ENCODE measurements around the gene MFGE8. TPM values are rescaled to one million over a fixed set of nuclear protein-coding genes. Genes with fewer than 3 reads are reported as not detected.

Gene MFGE8
- total and polyA plus RNA-seq, 2 donors: 47.4 to 356 TPM

DNA sequence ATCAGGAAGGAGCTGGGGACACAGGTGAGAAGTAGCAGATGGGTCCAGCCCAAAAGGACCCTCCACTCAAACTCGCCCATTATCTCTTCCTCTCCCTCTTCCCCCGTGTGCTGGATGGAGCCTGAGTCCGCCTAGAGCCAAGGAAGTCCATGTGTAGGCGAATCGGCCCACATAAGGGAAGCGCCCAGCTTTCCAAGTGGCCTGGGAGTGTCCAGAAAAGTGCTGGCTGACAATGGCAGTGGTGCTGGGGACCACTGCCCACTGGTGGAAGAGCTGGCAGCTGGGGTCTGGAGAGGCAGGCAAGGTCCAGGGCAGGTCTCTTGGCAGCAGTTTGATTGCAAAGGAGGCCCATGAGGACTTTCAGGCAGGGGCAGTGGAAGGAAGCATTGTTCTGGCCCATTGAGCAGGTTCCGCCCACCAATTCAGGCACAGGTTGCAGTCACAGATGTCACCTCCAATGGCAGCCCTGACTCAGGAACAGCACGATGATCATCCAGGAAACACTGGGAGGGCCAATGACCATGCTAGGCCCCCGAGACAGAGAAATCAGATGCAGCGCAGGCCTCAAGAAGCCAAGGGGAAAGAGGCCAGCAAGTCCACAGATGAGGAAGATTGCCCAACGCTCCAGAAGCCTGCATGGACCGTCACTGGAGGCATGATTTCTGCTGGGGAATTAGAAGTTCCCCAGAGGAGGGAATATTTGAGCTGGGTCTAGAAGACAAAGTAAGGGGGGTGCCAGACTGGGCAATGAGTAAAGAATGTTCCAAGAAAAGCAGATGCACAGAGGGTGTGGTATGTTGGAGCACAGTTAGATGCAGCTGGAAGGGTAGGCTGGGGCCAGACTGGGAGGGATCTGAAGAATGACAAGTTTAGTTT, 3.0 kb downstream of the MFGE8 start:
- H3K27ac ChIP-seq (ENCODE audit: low read depth): no peak overlapping the region
- no peak overlapping the region for H3K4me3 ChIP-seq (ENCODE audit: low read depth, low read length)
- H3K4me1 ChIP-seq (ENCODE audit: insufficient read depth): no peaks in the 10 kb centered on the region
- 80% methylated on average over 12 of the region's 12 CpGs for WGBS
- no peaks in the 10 kb centered on the region for H3K36me3 ChIP-seq (ENCODE audit: insufficient read depth)
- DNase-seq (ENCODE audit: extremely low spot score): no peak

- H3K4me3 ChIP-seq (ENCODE audit: low read depth, low read length): no peak overlapping the region
- H3K36me3 ChIP-seq (ENCODE audit: insufficient read depth): no peaks in the 10 kb centered on the region
- no peaks in the 10 kb centered on the region for H3K4me1 ChIP-seq (ENCODE audit: insufficient read depth)
- no peak overlapping the region for H3K27ac ChIP-seq (ENCODE audit: low read depth)
- WGBS: 90% methylated on average over 16 of the region's 16 CpGs
- DNase-seq (ENCODE audit: extremely low spot score): no peak
These were observed 4.2 kb downstream of the MFGE8 start for GRCh38 chr15:88908697-88909621.

GRCh38 chr15:88908123-88908522, 5.1 kb downstream of the MFGE8 start:
- Histone ChIP-seq H3K36me3 (ENCODE audit: insufficient read depth) (no peaks in the 10 kb centered on the region), H3K4me3 (ENCODE audit: low read depth, low read length) (no peak overlapping the region), H3K27ac (ENCODE audit: low read depth) (no peak overlapping the region), H3K4me1 (ENCODE audit: insufficient read depth) (no peaks in the 10 kb centered on the region)
- 92% methylated on average over 12 of the region's 12 CpGs for WGBS
- DNase-seq (ENCODE audit: extremely low spot score): no peak

- H3K27ac ChIP-seq (ENCODE audit: low read depth): no peak overlapping the region
These were observed 6.1 kb downstream of the MFGE8 start for GRCh38 chr15:88907111-88907510.

DNA sequence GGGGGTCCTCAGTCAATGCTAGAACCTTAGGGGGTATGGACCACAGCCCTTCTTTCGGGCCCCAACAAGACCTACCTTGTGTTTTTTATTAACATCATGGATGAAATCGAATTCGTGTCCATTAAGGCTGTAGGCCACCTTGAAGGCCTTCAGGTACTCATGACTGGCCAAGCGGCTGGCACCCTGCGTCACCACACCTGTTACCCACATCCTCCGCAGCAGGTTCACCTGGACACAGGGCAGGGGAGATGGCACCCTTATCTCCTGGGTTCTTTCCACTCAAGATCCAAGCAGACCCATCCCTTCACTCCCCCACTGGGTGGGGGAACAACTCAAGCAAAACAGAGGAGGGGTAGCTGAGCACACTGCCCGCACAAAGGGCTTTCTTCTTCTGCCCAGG, 6.6 kb downstream of the MFGE8 start:
- no peaks in the 10 kb centered on the region for H3K36me3 ChIP-seq (ENCODE audit: insufficient read depth)
- no peak for DNase-seq (ENCODE audit: extremely low spot score)
- H3K4me3 ChIP-seq (ENCODE audit: low read depth, low read length): no peak overlapping the region

More at GRCh38 chr15:88907111-88907510, 6.1 kb downstream of the MFGE8 start:
- Histone ChIP-seq H3K4me1 (ENCODE audit: insufficient read depth) (no peaks in the 10 kb centered on the region), H3K36me3 (ENCODE audit: insufficient read depth) (no peaks in the 10 kb centered on the region), H3K4me3 (ENCODE audit: low read depth, low read length) (no peak overlapping the region)
- WGBS: 87% methylated on average over 14 of the region's 14 CpGs
- no peak for DNase-seq (ENCODE audit: extremely low spot score)

GRCh38 chr15:88906130-88906529, 7.0 kb downstream of the MFGE8 start:
- Histone ChIP-seq H3K4me3 (ENCODE audit: low read depth, low read length) (no peak overlapping the region), H3K4me1 (ENCODE audit: insufficient read depth) (no peaks in the 10 kb centered on the region), H3K36me3 (ENCODE audit: insufficient read depth) (no peaks in the 10 kb centered on the region), H3K27ac (ENCODE audit: low read depth) (no peak overlapping the region)
- WGBS: 98% methylated on average over 1 of the region's 1 CpG
- no peak for DNase-seq (ENCODE audit: extremely low spot score)

More for the DNA sequence above, 6.6 kb downstream of the MFGE8 start:
- H3K4me1 ChIP-seq (ENCODE audit: insufficient read depth): no peaks in the 10 kb centered on the region
- 98% methylated on average over 7 of the region's 7 CpGs for WGBS
- no peak overlapping the region for H3K27ac ChIP-seq (ENCODE audit: low read depth)

- no peaks in the 10 kb centered on the region for H3K4me1 ChIP-seq (ENCODE audit: insufficient read depth)
- H3K36me3 ChIP-seq (ENCODE audit: insufficient read depth): no peaks in the 10 kb centered on the region
- WGBS: 90% methylated on average over 11 of the region's 11 CpGs
- H3K27ac ChIP-seq (ENCODE audit: low read depth): no peak overlapping the region
- no peak for DNase-seq (ENCODE audit: extremely low spot score)
- H3K4me3 ChIP-seq (ENCODE audit: low read depth, low read length): no peak overlapping the region
These were observed 7.6 kb downstream of the MFGE8 start for GRCh38 chr15:88905576-88905975.

DNA sequence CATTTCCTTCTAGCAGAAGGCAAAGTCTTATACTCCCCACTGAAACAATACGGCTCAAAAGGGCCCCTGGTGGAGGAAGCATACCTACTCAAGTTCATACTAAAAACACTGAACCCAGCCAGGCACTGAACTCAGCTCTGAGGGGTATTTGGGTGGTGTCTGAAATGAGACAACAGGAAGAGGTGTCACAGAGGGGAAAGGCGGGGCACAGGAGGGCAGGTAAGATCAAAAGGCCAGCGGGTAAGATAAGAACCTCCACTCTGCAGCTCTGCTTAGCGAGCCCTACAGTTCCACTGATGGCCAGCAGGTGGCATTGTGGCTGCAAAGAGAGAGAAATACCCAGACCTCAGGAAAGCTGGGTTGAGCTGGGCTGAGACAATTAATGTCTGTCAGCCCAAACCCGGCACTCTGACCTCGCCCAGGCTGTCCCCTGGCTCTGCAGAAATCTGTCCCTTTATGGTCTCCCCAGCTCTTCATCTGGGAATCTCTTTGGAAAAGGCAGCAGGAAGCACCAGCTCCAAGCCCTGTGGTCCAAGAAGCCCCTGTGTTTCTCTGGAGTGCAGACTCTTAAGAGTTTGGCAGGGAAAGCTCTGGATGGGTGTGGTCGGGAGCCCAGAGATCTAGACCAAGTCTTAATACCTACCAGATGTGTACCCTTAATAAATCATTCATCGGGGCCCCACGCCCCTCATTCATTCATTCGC, 8.4 kb downstream of the MFGE8 start:
- Histone ChIP-seq H3K4me3 (ENCODE audit: low read depth, low read length) (no peak overlapping the region), H3K36me3 (ENCODE audit: insufficient read depth) (no peaks in the 10 kb centered on the region), H3K27ac (ENCODE audit: low read depth) (no peak overlapping the region), H3K4me1 (ENCODE audit: insufficient read depth) (no peaks in the 10 kb centered on the region)
- WGBS: 22% methylated on average over 10 of the region's 10 CpGs
- DNase-seq (ENCODE audit: extremely low spot score): no peak

DNA sequence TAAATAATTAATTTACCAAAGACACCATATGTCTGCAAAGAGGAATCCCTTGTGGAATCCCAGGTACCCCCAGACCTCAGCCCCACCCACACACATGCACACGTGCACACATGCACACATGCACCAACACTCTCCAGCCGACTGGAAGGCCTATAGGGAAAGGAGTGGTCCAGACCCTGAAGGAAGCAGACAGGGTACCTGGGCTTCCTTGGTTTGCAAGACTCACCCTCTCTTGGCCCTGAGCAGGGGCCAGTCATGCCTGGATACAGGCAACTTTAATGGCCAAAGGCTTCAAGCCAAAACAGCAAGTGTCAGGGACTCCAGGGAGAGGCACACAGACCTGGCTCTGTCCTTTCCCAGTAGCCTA, 8.9 kb downstream of the MFGE8 start:
- no peaks in the 10 kb centered on the region for H3K4me1 ChIP-seq (ENCODE audit: insufficient read depth)
- H3K36me3 ChIP-seq (ENCODE audit: insufficient read depth): no peaks in the 10 kb centered on the region
- H3K27ac ChIP-seq (ENCODE audit: low read depth): no peak overlapping the region
- WGBS: 89% methylated on average over 2 of the region's 2 CpGs
- no peak overlapping the region for H3K4me3 ChIP-seq (ENCODE audit: low read depth, low read length)
- DNase-seq (ENCODE audit: extremely low spot score): no peak

GRCh38 chr15:88902846-88903245, 10.3 kb downstream of the MFGE8 start:
- WGBS: 71% methylated on average over 2 of the region's 2 CpGs
- DNase-seq (ENCODE audit: extremely low spot score): no peak
- Histone ChIP-seq H3K27ac (ENCODE audit: low read depth) (no peak overlapping the region), H3K4me3 (ENCODE audit: low read depth, low read length) (no peak overlapping the region), H3K4me1 (ENCODE audit: insufficient read depth) (no peaks in the 10 kb centered on the region), H3K36me3 (ENCODE audit: insufficient read depth) (no peaks in the 10 kb centered on the region)

GRCh38 chr15:88902221-88902835, 10.9 kb downstream of the MFGE8 start:
- H3K36me3 ChIP-seq (ENCODE audit: insufficient read depth): no peaks in the 10 kb centered on the region

GRCh38 chr15:88901508-88902220, 11.5 kb downstream of the MFGE8 start:
- WGBS: 93% methylated on average over 15 of the region's 15 CpGs
- Histone ChIP-seq H3K4me3 (ENCODE audit: low read depth, low read length) (no peak overlapping the region), H3K4me1 (ENCODE audit: insufficient read depth) (peaks cover 3% of the 10 kb centered on the region), H3K27ac (ENCODE audit: low read depth) (no peak overlapping the region), H3K36me3 (ENCODE audit: insufficient read depth) (no peaks in the 10 kb centered on the region)
- no peak for DNase-seq (ENCODE audit: extremely low spot score)

More at GRCh38 chr15:88902221-88902835, 10.9 kb downstream of the MFGE8 start:
- Histone ChIP-seq H3K4me3 (ENCODE audit: low read depth, low read length) (no peak overlapping the region), H3K27ac (ENCODE audit: low read depth) (no peak overlapping the region), H3K4me1 (ENCODE audit: insufficient read depth) (peaks cover 2% of the 10 kb centered on the region)
- DNase-seq (ENCODE audit: extremely low spot score): no peak
- 90% methylated on average over 6 of the region's 6 CpGs for WGBS
